Measurements from ENCODE around the gene GDPGP1. TPM values are rescaled to one million over a fixed set of nuclear protein-coding genes. Genes with fewer than 3 reads are reported as not detected.

The GDPGP1 gene
- polyA plus RNA-seq, 1 donor (not counting 4 experiments of a cell fraction or from before 2014, with no cell fraction given): 0.92 TPM

GRCh38 chr15:90205886-90206285 lies 28.1 kb upstream of the GDPGP1 start:
- DNase-seq (ENCODE audit: low read depth, low spot score): no peak
- no peak for TF ChIP-seq EZH2 (IDR thresholded peaks at IDR 0.05; ENCODE audit: low read length)
- TF ChIP-seq CTCF (optimal IDR thresholded peaks at IDR 0.05 in 1 of 3, IDR thresholded peaks at IDR 0.05 in 1 of 3, conservative IDR thresholded peaks at IDR 0.05 in 1 of 3; ENCODE audit: extremely low read depth in 1 of 3, insufficient read depth in 2 of 3, low read length in 3 of 3): no peak
- Histone ChIP-seq H3K36me3 (ENCODE audit: control insufficient read depth in 2 of 2, extremely low read depth in 1 of 2, insufficient read depth in 2 of 2, low read length in 2 of 2) (peaks cover 18 to 58% of the 10 kb centered on the region in 2 experiments), H3K27me3 (ENCODE audit: control insufficient read depth, extremely low read depth, insufficient read depth, low read length) (no peaks in the 10 kb centered on the region), H3K4me3 (ENCODE audit: control insufficient read depth in 2 of 3, extremely low read depth in 1 of 3, insufficient read depth in 2 of 3, low read depth in 1 of 3, low read length in 3 of 3) (no peak overlapping the region), H4K20me1 (ENCODE audit: control insufficient read depth, extremely low read depth, insufficient read depth, low read length) (peaks cover 3% of the 10 kb centered on the region), H3K9me3 (ENCODE audit: control insufficient read depth, low read depth, low read length) (no peaks in the 10 kb centered on the region), H3K79me2 (ENCODE audit: control insufficient read depth, insufficient read depth, low read length) (peaks cover 90% of the 10 kb centered on the region), H3K9me1 (ENCODE audit: control insufficient read depth, extremely low read depth, insufficient read depth, low read length) (peaks cover 8% of the 10 kb centered on the region), H3K9ac (ENCODE audit: control insufficient read depth, extremely low read depth, insufficient read depth, low read length) (no peak overlapping the region), H3K27ac (ENCODE audit: control insufficient read depth, insufficient read depth, low read length) (no peak overlapping the region), H2AFZ (ENCODE audit: control insufficient read depth, low read length) (no peak overlapping the region), H3K4me1 (ENCODE audit: control insufficient read depth, extremely low read depth, insufficient read depth, low read length) (peaks cover 56% of the 10 kb centered on the region), H3K4me2 (ENCODE audit: control insufficient read depth, extremely low read depth, insufficient read depth, low read depth, low read length) (no peak overlapping the region)
- dilution Hi-C loops (cut with MboI; ENCODE audit: extremely low pct_ligation_motif_present, low sequenced_read_pairs): no loop called here
- no peak for FAIRE-seq

GRCh38 chr15:90207252-90207651 lies 26.8 kb upstream of the GDPGP1 start:
- H2AFZ ChIP-seq (ENCODE audit: control insufficient read depth, low read length): no peak overlapping the region
- H4K20me1 ChIP-seq (ENCODE audit: control insufficient read depth, extremely low read depth, insufficient read depth, low read length): peaks cover 3% of the 10 kb centered on the region
- no peaks in the 10 kb centered on the region for H3K9me3 ChIP-seq (ENCODE audit: control insufficient read depth, low read depth, low read length)
- FAIRE-seq (no peak), DNase-seq (ENCODE audit: low read depth, low spot score) (no peak)
- no peak overlapping the region for H3K9ac ChIP-seq (ENCODE audit: control insufficient read depth, extremely low read depth, insufficient read depth, low read length)
- no peak for TF ChIP-seq EZH2 (IDR thresholded peaks at IDR 0.05; ENCODE audit: low read length)
- no peak for TF ChIP-seq CTCF (optimal IDR thresholded peaks at IDR 0.05 in 1 of 3, IDR thresholded peaks at IDR 0.05 in 1 of 3, conservative IDR thresholded peaks at IDR 0.05 in 1 of 3; ENCODE audit: extremely low read depth in 1 of 3, insufficient read depth in 2 of 3, low read length in 3 of 3)
- H3K4me3 ChIP-seq (ENCODE audit: control insufficient read depth in 2 of 3, extremely low read depth in 1 of 3, insufficient read depth in 2 of 3, low read depth in 1 of 3, low read length in 3 of 3): no peak overlapping the region
- peaks cover 8% of the 10 kb centered on the region for H3K9me1 ChIP-seq (ENCODE audit: control insufficient read depth, extremely low read depth, insufficient read depth, low read length)
- peaks cover 86% of the 10 kb centered on the region for H3K79me2 ChIP-seq (ENCODE audit: control insufficient read depth, insufficient read depth, low read length)
- H3K36me3 ChIP-seq (ENCODE audit: control insufficient read depth in 2 of 2, extremely low read depth in 1 of 2, insufficient read depth in 2 of 2, low read length in 2 of 2): peaks cover 18 to 62% of the 10 kb centered on the region in 2 experiments
- peaks cover 69% of the 10 kb centered on the region for H3K4me1 ChIP-seq (ENCODE audit: control insufficient read depth, extremely low read depth, insufficient read depth, low read length)
- no peak overlapping the region for H3K4me2 ChIP-seq (ENCODE audit: control insufficient read depth, extremely low read depth, insufficient read depth, low read depth, low read length)
- H3K27ac ChIP-seq (ENCODE audit: control insufficient read depth, insufficient read depth, low read length): no peak overlapping the region
- dilution Hi-C loops (cut with MboI; ENCODE audit: extremely low pct_ligation_motif_present, low sequenced_read_pairs): no loop called here
- H3K27me3 ChIP-seq (ENCODE audit: control insufficient read depth, extremely low read depth, insufficient read depth, low read length): no peaks in the 10 kb centered on the region

Measured in keratinocyte (primary cell).